Measurements from ENCODE around the gene KLHDC7A.

DNA sequence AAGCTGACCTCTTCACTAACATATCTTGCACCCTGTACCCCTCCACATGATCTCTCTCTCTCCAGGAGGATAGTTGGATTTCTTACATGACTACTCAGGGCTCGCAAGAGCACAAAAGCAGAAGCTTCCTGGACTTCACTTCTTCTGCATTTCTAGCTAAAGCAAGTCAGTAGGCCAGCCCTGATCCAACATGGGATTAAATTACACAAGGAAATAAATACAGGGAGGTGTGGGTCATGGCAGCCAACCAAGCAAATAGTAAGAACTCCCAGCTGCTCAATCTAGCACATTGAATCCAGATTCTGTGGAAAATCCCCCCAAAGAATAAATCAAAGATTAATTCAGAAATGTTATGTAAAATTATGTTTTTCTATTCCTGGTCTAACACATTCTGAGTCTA, 33.3 kb downstream of the KLHDC7A start:
- TF ChIP-seq, protein P1, sequence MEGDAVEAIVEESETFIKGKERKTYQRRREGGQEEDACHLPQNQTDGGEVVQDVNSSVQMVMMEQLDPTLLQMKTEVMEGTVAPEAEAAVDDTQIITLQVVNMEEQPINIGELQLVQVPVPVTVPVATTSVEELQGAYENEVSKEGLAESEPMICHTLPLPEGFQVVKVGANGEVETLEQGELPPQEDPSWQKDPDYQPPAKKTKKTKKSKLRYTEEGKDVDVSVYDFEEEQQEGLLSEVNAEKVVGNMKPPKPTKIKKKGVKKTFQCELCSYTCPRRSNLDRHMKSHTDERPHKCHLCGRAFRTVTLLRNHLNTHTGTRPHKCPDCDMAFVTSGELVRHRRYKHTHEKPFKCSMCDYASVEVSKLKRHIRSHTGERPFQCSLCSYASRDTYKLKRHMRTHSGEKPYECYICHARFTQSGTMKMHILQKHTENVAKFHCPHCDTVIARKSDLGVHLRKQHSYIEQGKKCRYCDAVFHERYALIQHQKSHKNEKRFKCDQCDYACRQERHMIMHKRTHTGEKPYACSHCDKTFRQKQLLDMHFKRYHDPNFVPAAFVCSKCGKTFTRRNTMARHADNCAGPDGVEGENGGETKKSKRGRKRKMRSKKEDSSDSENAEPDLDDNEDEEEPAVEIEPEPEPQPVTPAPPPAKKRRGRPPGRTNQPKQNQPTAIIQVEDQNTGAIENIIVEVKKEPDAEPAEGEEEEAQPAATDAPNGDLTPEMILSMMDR (conservative IDR thresholded peaks at IDR 0.05; ENCODE audit: low read length), result no peak
- no peak for TF ChIP-seq EZH2phosphoT487 (IDR thresholded peaks at IDR 0.05; ENCODE audit: borderline replicate concordance, low read depth, low read length)
